ENCODE results near the gene FZR1.

Gene FZR1

GRCh38 chr19:3474010-3474409 lies 32.1 kb upstream of the FZR1 start:
- DNase-seq (ENCODE audit: low read depth in 2 of 2): no peak

- no peak for DNase-seq (ENCODE audit: low read depth in 2 of 2)
Measured at GRCh38 chr19:3474614-3475013, 31.5 kb upstream of the FZR1 start.

- no peak for DNase-seq (ENCODE audit: low read depth in 2 of 2)
Measured at GRCh38 chr19:3475449-3475848, 30.7 kb upstream of the FZR1 start.

GRCh38 chr19:3476830-3477229 lies 29.3 kb upstream of the FZR1 start:
- no peak for DNase-seq (ENCODE audit: low read depth in 2 of 2)

- no peak for DNase-seq (ENCODE audit: low read depth in 2 of 2)
Measured at GRCh38 chr19:3477506-3477905, 28.6 kb upstream of the FZR1 start.

GRCh38 chr19:3477951-3478350 lies 28.2 kb upstream of the FZR1 start:
- DNase-seq (ENCODE audit: low read depth in 2 of 2): no peak

- DNase-seq (ENCODE audit: low read depth in 2 of 2): no peak
Measured at GRCh38 chr19:3478409-3479176, 27.5 kb upstream of the FZR1 start.

GRCh38 chr19:3479177-3479833 lies 26.8 kb upstream of the FZR1 start:
- no peak for DNase-seq (ENCODE audit: low read depth in 2 of 2)

GRCh38 chr19:3479834-3480215 lies 26.3 kb upstream of the FZR1 start:
- no peak for DNase-seq (ENCODE audit: low read depth in 2 of 2)

- no peak for DNase-seq (ENCODE audit: low read depth in 2 of 2)
Measured at GRCh38 chr19:3480383-3481091, 25.6 kb upstream of the FZR1 start, which contains the start of gene SMIM24. TSS of gene SMIM24 (minus strand) at chr19:3480525. CDS start at chr19:3480463, 62 bp downstream.

- DNase-seq (ENCODE audit: low read depth in 2 of 2): no peak
Measured at GRCh38 chr19:3481241-3482090, 24.6 kb upstream of the FZR1 start.

- no peak for DNase-seq (ENCODE audit: low read depth in 2 of 2)
Measured at GRCh38 chr19:3482507-3483225, 23.4 kb upstream of the FZR1 start.

- DNase-seq (ENCODE audit: low read depth in 2 of 2): no peak
Measured at GRCh38 chr19:3483226-3483628, 22.9 kb upstream of the FZR1 start, which contains the start of gene SMIM44. TSS of gene SMIM44 (minus strand) at chr19:3483441. CDS start at chr19:3483403, 38 bp downstream.

GRCh38 chr19:3491396-3492119 lies 14.6 kb upstream of the FZR1 start:
- DNase-seq (ENCODE audit: low read depth in 2 of 2): no peak

- no peak for DNase-seq (ENCODE audit: low read depth in 2 of 2)
Measured at GRCh38 chr19:3492131-3492839, 13.8 kb upstream of the FZR1 start.

- no peak for DNase-seq (ENCODE audit: low read depth in 2 of 2)
Measured at GRCh38 chr19:3492919-3493318, 13.2 kb upstream of the FZR1 start.

GRCh38 chr19:3493651-3494050 lies 12.5 kb upstream of the FZR1 start:
- no peak for DNase-seq (ENCODE audit: low read depth in 2 of 2)

GRCh38 chr19:3494051-3494450 lies 12.1 kb upstream of the FZR1 start:
- peak in 1 of 2 experiments; percentile 28 for DNase-seq (ENCODE audit: low read depth in 2 of 2)

- DNase-seq (ENCODE audit: low read depth in 2 of 2): peak in 1 of 2 experiments; percentile 62
Measured at GRCh38 chr19:3494559-3494958, 11.6 kb upstream of the FZR1 start.

All from stimulated activated CD4-positive, alpha-beta T cell treated with anti-CD3 and anti-CD28 coated beads, Interleukin-12 subunit alpha, Interleukin-12 subunit beta, amount 100 ng/mL, for 24 hours (primary cell).